B cell (primary cell): ENCODE results near the gene EMC10. TPM values are rescaled to one million over a fixed set of nuclear protein-coding genes. Genes with fewer than 3 reads are reported as not detected.

Source experiments
- ATAC-seq: fragments of 200-7000 bp; cut with Tn5 transposase; one replicate; pipeline ENCODE4 v1.10.0; 2021; ENCODE audit warnings: low read depth, mild to moderate bottlenecking, moderate number of reproducible peaks, moderate library complexity
- CTCF ChIA-PET: fragments of 350-600 bp; sonication (Branson Sonifier 250); formaldehyde crosslinking; loops from one replicate; lab custom pipeline; 2021; ENCODE audit warnings: antibody characterized with exemption, inconsistent platforms; lab: Charles Lee
- POLR2A ChIA-PET: fragments of 350-600 bp; sonication (Branson Sonifier 250); formaldehyde crosslinking; loops from one replicate; lab custom pipeline; 2021; ENCODE audit warnings: antibody characterized with exemption; lab: Charles Lee
- DNase-seq: peaks from one replicate; pipeline ENCODE4 v3.0.0; 2013
- H2AFZ ChIP-seq: 2 replicates; pipeline ENCODE4 v1.6.1; 2012; ENCODE audit warnings: mild to moderate bottlenecking, low read depth, low read length; ENCODE audit not compliant: insufficient read depth, poor library complexity, severe bottlenecking
- H3K27ac ChIP-seq, 2 donors: 1 replicate in 1 of 2; 2 replicates in 1 of 2; pipeline ENCODE4 v1.5.1; 2012 to 2013; ENCODE audit warnings: low read length in 2 of 2, mild to moderate bottlenecking in 2 of 2, moderate library complexity in 1 of 2
- H3K27me3 ChIP-seq, 4 experiments: fragments of 200-600 bp in 1 of 4; sonication (generic) in 1 of 4; replicated peaks in 1 of 4; 1 replicate in 2 of 4; 2 replicates in 2 of 4; pipeline versions ENCODE4 v1.6.1 to v1.7.0; 2013 to 2016; ENCODE audit warnings: low read length in 3 of 4, mild to moderate bottlenecking in 2 of 4, mixed read lengths in 1 of 4, moderate library complexity in 1 of 4; ENCODE audit not compliant: insufficient read depth in 4 of 4, control insufficient read depth in 3 of 4; ENCODE audit errors: control extremely low read depth in 1 of 4
- H3K36me3 ChIP-seq, 2 experiments: replicated peaks in 1 of 2; 1 replicate in 1 of 2; 2 replicates in 1 of 2; pipeline versions ENCODE4 v1.6.1 to v1.7.1; 2013; ENCODE audit warnings: low read length in 1 of 2; ENCODE audit not compliant: insufficient read depth in 2 of 2, control insufficient read depth in 1 of 2; ENCODE audit errors: control extremely low read depth in 1 of 2, extremely low read depth in 1 of 2
- H3K4me1 ChIP-seq, 2 donors: fragments of 200-600 bp in 1 of 2; sonication (generic) in 1 of 2; 1 replicate in 1 of 2; 2 replicates in 1 of 2; pipeline versions ENCODE4 v1.5.1 to v1.6.1; 2013 to 2017; ENCODE audit warnings: low read length in 2 of 2; ENCODE audit not compliant: control insufficient read depth in 2 of 2, insufficient read depth in 2 of 2
- H3K4me2 ChIP-seq: replicated peaks from 2 replicates; pipeline ENCODE3; 2012; ENCODE audit warnings: mild to moderate bottlenecking, low read depth, low read length; ENCODE audit not compliant: poor library complexity, severe bottlenecking
- H3K4me3 ChIP-seq, 5 experiments: fragments of 200-600 bp in 1 of 5; sonication (generic) in 1 of 5; 1 replicate in 3 of 5; 2 replicates in 2 of 5; pipeline versions ENCODE4 v1.5.1 to v1.7.0; 2011 to 2016; ENCODE audit warnings: low read length in 4 of 5, mild to moderate bottlenecking in 4 of 5, low read depth in 2 of 5, control low read depth in 1 of 5, moderate library complexity in 1 of 5; ENCODE audit not compliant: insufficient read depth in 1 of 5; ENCODE audit errors: control extremely low read depth in 1 of 5, extremely low read depth in 1 of 5
- H3K79me2 ChIP-seq: fragments of 200-600 bp; sonication (generic); one replicate; pipeline ENCODE4 v1.6.0; 2016; ENCODE audit warnings: low read length; ENCODE audit not compliant: control insufficient read depth, insufficient read depth
- H3K9ac ChIP-seq: fragments of 200-600 bp; sonication (generic); 2 replicates; pipeline ENCODE4 v1.6.1; 2017; ENCODE audit warnings: mild to moderate bottlenecking, low read length, moderate library complexity
- H3K9me3 ChIP-seq, 3 donors: one replicate each; pipeline versions ENCODE4 v1.6.1 to v1.7.1; 2013; ENCODE audit warnings: low read length in 2 of 3; ENCODE audit not compliant: control insufficient read depth in 2 of 3, insufficient read depth in 1 of 3; ENCODE audit errors: control extremely low read depth in 1 of 3
- H4K20me1 ChIP-seq: 2 replicates; pipeline ENCODE4 v1.6.0; 2012; ENCODE audit warnings: mild to moderate bottlenecking, low read length; ENCODE audit not compliant: insufficient read depth, control insufficient read depth, poor library complexity, severe bottlenecking
- H3K27ac Mint-ChIP-seq: one replicate; pipeline ENCODE4 v1.8.0; 2021; ENCODE audit warnings: mixed read lengths
- H3K27me3 Mint-ChIP-seq: one replicate; pipeline ENCODE4 v1.8.0; 2021; ENCODE audit warnings: mixed read lengths
- H3K4me1 Mint-ChIP-seq: one replicate; pipeline ENCODE4 v1.8.0; 2021; ENCODE audit warnings: mixed read lengths
- H3K4me3 Mint-ChIP-seq: one replicate; pipeline ENCODE4 v1.8.0; 2021; ENCODE audit warnings: mixed read lengths
- H3K9me3 Mint-ChIP-seq: one replicate; pipeline ENCODE4 v1.8.0; 2022; ENCODE audit warnings: mixed read lengths; ENCODE audit not compliant: insufficient read depth
- CTCF ChIP-seq: fragments of 200-600 bp; IDR thresholded peaks from one replicate; pipeline ENCODE4 v1.8.0; 2022; ENCODE audit warnings: antibody characterized with exemption, mild to moderate bottlenecking
- EZH2 ChIP-seq: IDR thresholded peaks from 2 replicates; pipeline ENCODE4 v1.6.1; 2012; ENCODE audit warnings: borderline replicate concordance, low read depth, mild to moderate bottlenecking, moderate library complexity, low read length; ENCODE audit not compliant: insufficient read depth, poor library complexity, severe bottlenecking
- WGBS: methylation state at CpG from one replicate; pipeline ENCODE4 v1.1.5; 2013; ENCODE audit warnings: missing lambda C conversion rate; ENCODE audit not compliant: insufficient coverage; 5-methylcytosine and 5-hydroxymethylcytosine counted together
- intact Hi-C: fragments of 100-400 bp; cut with micrococcal nuclease; formaldehyde crosslinking; loops from one replicate; pipeline ENCODE4 v1.10.0; 2022
- polyA plus RNA-seq: library from polyadenylated mRNA; depleted of rRNA; stranded (reverse); fragments of >200 nt; gene quantifications from 2 replicates; pipeline ENCODE4 v1.2.3, GENCODE V29; 2012
- total RNA-seq, 2 donors: library from RNA; stranded (reverse); fragments of 120-200 nt in 1 of 2; gene quantifications; 1 replicate in 1 of 2; 2 replicates in 1 of 2; pipeline versions ENCODE4 v1.2.3 to v1.2.4, GENCODE V29; 2013 to 2022

EMC10 gene
- total and polyA plus RNA-seq, 2 donors (not counting 1 experiment from before 2014, with no cell fraction given) = 51.1 to 88.1 TPM

- Histone ChIP-seq H3K36me3 (no peaks in the 10 kb centered on the region), H3K27ac (no peak overlapping the region), H3K9me3 (peaks cover 0 to 1% (median 0%) of the 10 kb centered on the region in 3 donors), H3K4me2 (no peak overlapping the region), H3K27me3 (no peaks in the 10 kb centered on the region), H4K20me1 (no peaks in the 10 kb centered on the region), H3K9ac (no peak overlapping the region), H3K4me3 (no peak overlapping the region), H3K79me2 (no peaks in the 10 kb centered on the region), H2AFZ (no peak overlapping the region), H3K4me1 (no peaks in the 10 kb centered on the region)
- H3K4me3 Mint-ChIP-seq = no peak overlapping the region
- DNase-seq (no peak), ATAC-seq (no peak)
- intact Hi-C loops = no loop called here
- ChIA-PET CTCF (interaction anchor here (1.2 kb wide), 1 partner anchor 16 kb away, joined by 3 read pairs; no protein-coding TSS in a partner anchor), POLR2A (no interaction called here)
- H3K4me1 Mint-ChIP-seq = peaks cover 8% of the 10 kb centered on the region
- TF ChIP-seq EZH2 (no peak), CTCF (no peak)
- no peaks in the 10 kb centered on the region for H3K9me3 Mint-ChIP-seq
- no peaks in the 10 kb centered on the region for H3K27me3 Mint-ChIP-seq
- no peak overlapping the region for H3K27ac Mint-ChIP-seq
- no CpG with 5 or more reads among the region's 3 CpGs for WGBS
Measured at GRCh38 chr19:50453243-50453642, 23.1 kb upstream of the EMC10 start.

- H3K27ac Mint-ChIP-seq = peak overlapping the region; percentile 15
- TF ChIP-seq EZH2 = no peak
- TF ChIP-seq CTCF = no peak
- Histone ChIP-seq H3K27ac (no peak overlapping the region), H3K27me3 (no peaks in the 10 kb centered on the region), H3K9ac (no peak overlapping the region), H2AFZ (no peak overlapping the region), H3K4me2 (no peak overlapping the region), H4K20me1 (no peaks in the 10 kb centered on the region), H3K4me1 (peaks cover 16 to 20% of the 10 kb centered on the region in 2 donors), H3K9me3 (no peaks in the 10 kb centered on the region), H3K79me2 (no peaks in the 10 kb centered on the region), H3K4me3 (no peak overlapping the region), H3K36me3 (no peaks in the 10 kb centered on the region)
- DNase-seq (no peak), ATAC-seq (no peak)
- intact Hi-C loops = no loop called here
- H3K9me3 Mint-ChIP-seq = no peaks in the 10 kb centered on the region
- CTCF ChIA-PET = interaction anchor here (0.9 kb wide), 1 partner anchor 108 kb away, joined by 5 read pairs; no protein-coding TSS in a partner anchor
- no peaks in the 10 kb centered on the region for H3K27me3 Mint-ChIP-seq
- H3K4me1 Mint-ChIP-seq = peaks cover 16% of the 10 kb centered on the region
- 74% methylated on average over 2 of the region's 2 CpGs for WGBS
- H3K4me3 Mint-ChIP-seq = no peak overlapping the region
- POLR2A ChIA-PET = no interaction called here
Measured at GRCh38 chr19:50455992-50456391, 20.3 kb upstream of the EMC10 start.
